HTERT RPE-1 (cell line): ENCODE results near the gene PASK.
"Not testable (repeated sequence)": the region's sequence is repeated elsewhere in the genome, so short reads cannot be mapped to it uniquely, and the experiment has no call there.

Source experiments
- in situ Hi-C: fragments of 300-500 bp; cut with MboI; formaldehyde crosslinking; loops from 4 replicates; pipeline ENCODE4 v1.14.3; 2020; ENCODE audit warnings: low sequenced_read_pairs

The PASK gene

GRCh38 chr2:241108271-241109209 is 40.7 kb downstream of the PASK start:
- in situ Hi-C loops = no loop called here

DNA sequence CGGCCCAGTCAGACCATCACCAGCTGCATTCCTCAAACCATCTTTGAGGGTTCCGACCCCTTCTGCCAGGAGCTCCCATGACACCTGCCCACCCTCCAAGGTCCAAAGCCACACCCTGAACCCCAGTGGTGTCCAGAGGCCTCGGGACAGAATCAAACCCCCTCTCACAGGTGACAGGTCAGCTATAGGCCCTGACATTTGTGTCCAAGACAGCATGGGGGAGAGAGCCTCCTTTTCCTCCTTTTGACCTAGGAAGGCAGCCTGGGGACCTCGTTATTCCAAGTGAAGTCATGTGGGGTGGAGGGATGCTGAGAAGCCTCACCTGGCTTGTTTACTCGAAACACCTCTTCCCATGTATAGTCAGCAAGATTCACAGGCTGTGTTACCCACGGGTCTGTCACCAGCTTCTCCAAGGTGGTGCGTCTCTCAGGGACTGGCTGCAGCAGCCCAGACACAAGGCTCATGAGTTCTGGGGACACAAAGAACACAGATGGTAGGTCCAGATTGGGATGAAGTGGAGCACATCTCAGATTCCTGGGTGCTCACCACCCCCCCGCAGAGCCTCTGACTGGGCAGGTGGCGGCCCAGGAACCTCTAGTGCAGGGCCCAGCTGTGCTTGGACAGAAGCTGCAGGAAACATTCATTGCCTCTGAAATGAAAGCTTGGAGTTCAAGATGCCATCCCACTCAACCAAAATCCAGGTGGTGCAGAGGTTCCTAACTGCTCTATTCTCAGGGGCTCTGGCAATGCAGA is 42.1 kb downstream of the PASK start:
- in situ Hi-C loops = no loop called here

DNA sequence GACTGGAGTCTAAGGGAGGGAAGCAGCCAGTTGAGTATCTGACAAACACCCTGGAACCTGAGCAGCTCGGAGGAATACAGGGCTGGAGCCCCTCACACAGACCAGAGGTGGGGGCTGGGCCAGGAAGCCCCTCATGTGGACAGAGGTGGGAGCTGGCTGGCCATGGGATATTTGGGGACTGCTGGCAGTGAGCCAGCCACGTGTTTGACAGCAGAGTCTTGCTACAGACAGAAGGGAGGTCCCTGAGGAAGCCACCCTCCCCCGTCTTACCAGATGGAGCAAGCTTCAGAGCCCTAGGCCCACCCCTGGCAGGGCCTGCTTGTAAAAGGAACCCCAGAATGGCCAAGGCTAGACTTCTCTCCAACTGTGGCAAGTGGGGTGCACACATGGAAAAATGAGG is 43.6 kb downstream of the PASK start:
- in situ Hi-C loops = no loop called here

GRCh38 chr2:241104611-241105010 is 44.7 kb downstream of the PASK start:
- in situ Hi-C loops = not testable (repeated sequence)

GRCh38 chr2:241103176-241103595 is 46.1 kb downstream of the PASK start:
- in situ Hi-C loops = no loop called here

DNA sequence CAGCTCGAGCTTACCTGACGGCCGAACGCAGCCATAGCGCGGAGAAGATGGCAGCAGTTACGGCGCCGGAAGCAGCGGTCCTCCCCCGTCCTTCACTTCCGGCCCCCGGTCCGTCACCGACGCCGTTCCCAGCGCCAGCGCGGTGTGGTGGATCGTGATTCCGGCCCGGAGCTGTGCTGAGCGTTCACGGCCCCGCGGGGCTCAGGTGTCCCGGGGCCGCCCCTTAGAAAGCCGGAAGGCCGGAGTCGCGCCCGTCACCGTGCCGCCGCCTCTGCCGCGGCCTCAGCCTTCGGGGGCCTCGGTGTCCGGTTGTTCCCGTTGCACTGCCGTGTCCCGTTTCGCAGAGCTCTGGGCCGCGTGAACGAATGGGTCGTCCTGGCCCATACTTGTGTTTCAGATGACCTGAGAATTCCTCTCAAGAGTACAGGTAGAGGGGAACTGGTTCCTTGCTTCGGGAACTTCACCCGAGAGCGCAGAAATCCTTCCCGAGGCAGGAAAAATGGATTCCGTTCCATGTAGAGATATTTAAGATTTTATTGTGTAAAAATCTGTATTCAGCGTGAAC is 47.0 kb downstream of the PASK start, which contains the start of gene MTERF4:
Gene MTERF4, minus strand, starts transcription at position 49 of the 565 bp plus-strand sequence. Its CDS starts 14 bp downstream, at position 35.
- in situ Hi-C loops = no loop called here

- in situ Hi-C loops = no loop called here
Observed at GRCh38 chr2:241099246-241099645, 50.0 kb downstream of the PASK start.

DNA sequence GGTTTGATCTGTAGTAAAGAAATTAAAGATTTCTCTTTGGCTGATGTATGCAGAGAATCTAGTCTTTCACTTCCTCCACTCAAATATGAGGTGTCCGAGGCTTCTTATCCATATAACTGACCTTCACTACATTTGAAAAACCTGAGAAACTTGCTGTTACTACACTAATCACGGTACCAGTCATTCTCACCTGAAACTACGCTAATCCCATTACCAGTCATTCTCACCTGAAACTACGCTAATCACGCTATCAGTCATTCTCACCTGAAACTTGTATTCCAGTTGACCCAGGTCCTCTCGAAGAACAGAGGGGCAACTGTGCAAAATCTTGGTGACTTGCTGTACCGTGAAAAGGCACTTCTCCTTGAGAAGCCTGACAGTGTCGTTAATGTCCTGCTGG is 52.3 kb downstream of the PASK start:
- in situ Hi-C loops = no loop called here

GRCh38 chr2:241095594-241096290 is 53.5 kb downstream of the PASK start:
- in situ Hi-C loops = no loop called here

DNA sequence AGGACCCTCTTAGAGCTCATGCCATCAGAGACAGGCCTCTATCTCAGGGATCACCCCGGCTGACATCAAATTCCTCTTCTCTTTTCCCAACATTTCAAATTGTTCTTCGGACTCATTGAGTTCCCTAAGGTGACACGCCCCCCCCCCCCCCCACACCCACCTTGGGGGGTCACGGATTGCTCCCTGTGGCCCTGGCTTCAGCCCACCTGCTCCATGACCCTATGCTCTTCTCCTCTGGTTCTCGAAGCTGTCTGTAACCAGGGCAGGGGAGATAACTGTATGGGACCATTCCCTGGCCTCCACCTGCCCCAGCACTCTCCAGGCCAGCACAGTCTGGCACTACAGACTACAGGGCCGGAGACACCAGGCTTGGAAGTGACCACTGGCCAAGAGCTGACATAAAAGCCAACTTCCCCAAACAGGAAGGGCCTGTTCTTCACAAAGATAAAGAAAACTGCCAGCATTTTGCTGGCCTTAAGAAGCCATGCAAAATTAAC is 54.3 kb downstream of the PASK start:
- in situ Hi-C loops = no loop called here

DNA sequence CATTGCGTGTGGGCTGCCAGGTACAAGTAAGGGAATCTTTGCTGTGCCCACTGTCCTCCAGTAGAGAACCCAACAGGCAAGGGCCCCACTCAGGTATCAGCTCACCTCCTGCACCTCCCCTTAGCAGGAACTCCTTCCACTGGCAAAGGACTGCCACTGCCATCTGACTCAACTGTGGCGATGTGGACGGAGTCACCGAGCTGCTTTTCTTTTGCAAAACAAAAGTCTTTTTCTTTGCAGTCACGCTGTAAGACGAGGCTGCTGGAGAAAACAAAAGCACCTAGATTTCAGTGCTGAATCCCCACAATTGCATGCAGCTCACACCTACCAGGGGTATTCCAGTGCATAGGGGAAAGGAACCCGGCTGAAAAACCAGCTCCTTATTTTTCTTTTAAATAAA is 55.1 kb downstream of the PASK start:
- in situ Hi-C loops = no loop called here

DNA sequence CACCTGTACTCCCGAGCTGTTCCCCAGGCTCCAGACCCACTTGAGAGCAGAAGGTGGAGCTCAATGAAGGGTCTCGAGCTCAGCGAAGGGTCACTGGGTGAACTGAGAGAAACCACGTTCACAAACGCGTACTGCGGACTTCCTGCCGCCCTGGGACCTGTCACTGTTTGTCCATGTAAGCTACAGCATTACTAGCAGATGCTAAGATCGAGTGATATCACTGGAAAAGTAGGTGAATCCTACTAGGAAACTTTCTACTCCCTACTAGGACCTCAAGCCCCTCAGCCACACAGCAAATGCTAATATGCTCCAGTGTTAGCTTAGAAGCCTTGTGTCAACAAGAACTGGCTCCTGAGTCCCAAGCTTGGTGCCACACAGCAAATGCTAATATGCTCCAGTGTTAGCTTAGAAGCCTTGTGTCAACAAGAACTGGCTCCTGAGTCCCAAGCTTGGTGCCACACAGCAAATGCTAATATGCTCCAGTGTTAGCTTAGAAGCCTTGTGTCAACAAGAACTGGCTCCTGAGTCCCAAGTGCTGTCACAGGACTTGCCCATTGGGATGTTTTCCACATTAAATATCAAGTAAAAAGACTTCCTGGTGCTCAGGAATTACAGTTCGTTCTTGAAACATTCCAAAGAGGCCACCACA is 56.0 kb downstream of the PASK start:
- in situ Hi-C loops = not testable (repeated sequence)

DNA sequence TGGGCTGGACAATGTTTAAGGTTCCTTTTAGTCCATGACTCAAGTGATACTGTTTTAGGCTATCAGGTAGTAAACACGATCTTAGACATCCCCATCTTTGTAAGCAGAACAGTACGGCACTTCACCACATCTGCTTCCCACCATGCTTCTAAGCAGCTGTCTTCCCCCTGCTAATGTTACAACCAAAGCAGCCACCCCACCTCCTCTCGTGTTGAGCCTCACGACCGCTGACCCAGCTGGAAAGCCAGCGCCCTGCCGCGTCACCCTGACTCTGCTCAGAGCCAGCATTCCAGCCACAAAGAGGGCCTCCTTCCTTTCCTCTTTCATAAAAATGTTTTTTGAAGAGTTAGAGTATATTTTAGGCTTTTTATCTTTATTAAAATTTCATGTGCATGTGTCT is 56.6 kb downstream of the PASK start:
- in situ Hi-C loops = no loop called here

GRCh38 chr2:241091734-241092445 is 57.4 kb downstream of the PASK start:
- in situ Hi-C loops = no loop called here

DNA sequence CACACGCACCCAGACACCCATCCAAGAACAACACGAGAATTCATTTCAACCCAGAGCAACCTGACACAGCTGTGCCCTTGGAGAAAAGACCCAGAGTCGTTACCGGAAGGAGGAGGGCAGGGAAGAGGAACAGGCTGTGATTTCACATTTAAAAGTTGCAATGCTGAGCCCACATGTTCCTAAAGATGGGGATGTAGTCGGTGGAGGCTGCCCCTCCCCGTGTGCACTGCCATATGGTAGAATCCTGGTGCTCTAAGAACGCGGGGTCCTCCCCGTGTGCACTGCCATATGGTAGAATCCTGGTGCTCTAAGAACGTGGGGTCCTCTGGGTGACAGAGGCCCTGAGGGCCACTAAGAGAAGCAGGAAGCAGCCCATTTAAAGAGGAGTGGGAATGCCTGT is 58.1 kb downstream of the PASK start:
- in situ Hi-C loops = no loop called here

DNA sequence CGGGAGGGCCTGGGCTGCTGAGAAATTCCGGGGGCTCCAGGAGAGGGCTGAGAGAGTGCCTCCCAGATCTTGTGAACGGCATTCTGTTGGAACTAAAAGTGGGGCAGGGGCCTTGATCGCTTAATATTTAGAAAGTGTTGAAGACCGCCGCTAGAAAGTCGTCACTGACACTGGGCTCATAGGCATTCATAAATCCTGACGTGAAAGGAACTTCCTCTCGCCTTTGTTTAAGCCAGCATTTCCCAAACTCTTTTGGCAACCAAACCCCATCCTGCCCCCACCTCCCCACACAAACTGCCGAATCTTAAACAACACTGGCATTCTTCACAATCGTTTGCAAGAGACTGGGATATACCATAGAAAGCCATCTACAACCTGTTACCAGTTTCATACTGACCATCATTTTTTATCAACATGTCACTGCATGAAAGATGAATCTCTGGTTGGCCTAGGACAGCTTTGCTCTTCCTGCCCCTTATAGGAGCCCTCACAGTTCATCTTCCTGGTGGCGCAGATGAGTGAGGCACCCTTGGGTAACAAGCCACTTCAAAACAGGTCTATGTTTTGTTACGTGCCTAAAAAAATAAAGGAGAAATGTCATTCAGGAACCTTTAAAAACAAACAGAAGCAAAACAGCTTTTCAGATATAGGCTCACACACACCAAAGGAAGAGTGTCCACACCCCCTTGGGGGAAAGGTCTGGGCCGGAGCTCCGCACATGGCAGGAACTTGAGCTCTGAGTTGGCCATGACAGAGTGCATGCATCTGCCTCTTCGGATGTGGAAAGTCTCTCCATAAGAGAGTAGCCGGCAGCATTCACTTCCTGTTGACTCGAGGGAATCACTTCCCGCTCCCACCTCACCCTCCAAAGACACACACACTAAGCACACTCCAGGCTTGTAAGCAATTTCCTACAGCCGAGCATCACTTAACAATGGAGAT is 60.2 kb downstream of the PASK start:
- in situ Hi-C loops = no loop called here

DNA sequence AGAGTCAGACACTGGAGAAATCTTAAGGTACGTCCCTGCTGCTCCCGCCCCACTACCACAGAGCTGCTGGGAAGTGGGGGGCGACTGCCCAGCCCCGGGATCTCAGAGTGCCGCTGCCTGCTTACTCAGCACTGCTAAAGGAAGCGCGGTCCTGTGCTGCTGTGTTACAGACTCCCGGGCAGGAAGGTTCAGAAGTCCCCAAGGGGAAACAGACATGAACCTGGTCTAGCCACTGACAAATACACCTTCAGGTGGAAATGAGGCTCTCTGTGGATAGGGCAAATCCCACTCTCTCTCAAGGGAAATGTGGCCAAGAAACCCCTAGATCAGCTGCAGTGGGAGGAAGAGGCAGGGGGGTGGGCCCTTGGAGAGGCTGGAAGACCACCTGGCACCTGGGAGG is 60.9 kb downstream of the PASK start:
- in situ Hi-C loops = no loop called here

- in situ Hi-C loops = no loop called here
Observed at GRCh38 chr2:241087420-241088268, 61.6 kb downstream of the PASK start.
